ENCODE results near the gene COG5. TPM values are rescaled to one million over a fixed set of nuclear protein-coding genes. Genes with fewer than 3 reads are reported as not detected.

The COG5 gene
- total and polyA plus RNA-seq, 3 donors from 2014 or later = 27.1 to 76.1 (median 70.6) TPM

DNA sequence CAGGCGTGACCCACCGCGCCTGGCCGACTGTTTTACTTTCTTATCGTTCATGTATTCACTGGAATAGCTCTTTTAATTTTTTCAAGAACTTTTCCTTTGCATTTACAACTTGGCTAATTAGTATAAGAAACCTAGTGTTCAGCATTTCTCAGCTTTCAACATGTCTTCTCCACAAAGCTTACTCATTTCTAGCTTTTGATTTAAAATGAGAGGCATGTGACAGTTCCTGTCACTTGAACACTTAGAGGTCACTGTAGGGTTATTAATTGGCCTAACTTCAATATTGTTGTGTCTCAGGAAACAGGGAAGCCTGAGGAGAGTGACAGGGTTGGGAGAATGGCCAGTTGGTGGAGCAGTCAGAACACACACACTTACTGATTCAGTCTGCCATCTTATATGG is 218.9 kb downstream of the COG5 start:
- Histone ChIP-seq H3K9me3 (no peaks in the 10 kb centered on the region), H3K4me1 (no peaks in the 10 kb centered on the region), H3K27me3 (no peaks in the 10 kb centered on the region), H3K36me3 (ENCODE audit: low read depth, missing control alignments) (no peaks in the 10 kb centered on the region), H3K27ac (no peak overlapping the region), H3K4me3 (no peak overlapping the region)
- DNase-seq = no peak
- 94 to 96% methylated on average over 5 of the region's 5 CpGs for WGBS, 2 donors
- intact Hi-C loops (cut with DNase I; ENCODE audit: low total_unique reads) = no loop called here
- TF ChIP-seq CTCF (IDR thresholded peaks at IDR 0.05) (no peak), POLR2A (IDR thresholded peaks at IDR 0.05) (no peak)

- Histone ChIP-seq H3K4me1 (no peaks in the 10 kb centered on the region), H3K9me3 (no peaks in the 10 kb centered on the region), H3K4me3 (no peak overlapping the region), H3K27me3 (no peaks in the 10 kb centered on the region), H3K27ac (no peak overlapping the region), H3K36me3 (ENCODE audit: low read depth, missing control alignments) (no peaks in the 10 kb centered on the region)
- no peak for DNase-seq
- intact Hi-C loops (cut with DNase I; ENCODE audit: low total_unique reads) = no loop called here
- 94 to 100% methylated on average over 4 of the region's 4 CpGs for WGBS, 2 donors
- TF ChIP-seq CTCF (IDR thresholded peaks at IDR 0.05) = no peak
- no peak for TF ChIP-seq POLR2A (IDR thresholded peaks at IDR 0.05)
Measured at GRCh38 chr7:107344286-107344685, 219.4 kb downstream of the COG5 start.

GRCh38 chr7:107338080-107338479 is 225.6 kb downstream of the COG5 start:
- H3K4me1 ChIP-seq = no peaks in the 10 kb centered on the region
- H3K9me3 ChIP-seq = no peaks in the 10 kb centered on the region
- WGBS, 2 donors = 98 to 100% methylated on average over 1 of the region's 1 CpG
- intact Hi-C loops (cut with DNase I; ENCODE audit: low total_unique reads) = no loop called here
- TF ChIP-seq POLR2A (IDR thresholded peaks at IDR 0.05) (no peak), CTCF (IDR thresholded peaks at IDR 0.05) (no peak)
- H3K36me3 ChIP-seq (ENCODE audit: low read depth, missing control alignments) = no peaks in the 10 kb centered on the region
- H3K4me3 ChIP-seq = no peak overlapping the region
- DNase-seq = no peak
- no peak overlapping the region for H3K27ac ChIP-seq
- no peaks in the 10 kb centered on the region for H3K27me3 ChIP-seq

DNA sequence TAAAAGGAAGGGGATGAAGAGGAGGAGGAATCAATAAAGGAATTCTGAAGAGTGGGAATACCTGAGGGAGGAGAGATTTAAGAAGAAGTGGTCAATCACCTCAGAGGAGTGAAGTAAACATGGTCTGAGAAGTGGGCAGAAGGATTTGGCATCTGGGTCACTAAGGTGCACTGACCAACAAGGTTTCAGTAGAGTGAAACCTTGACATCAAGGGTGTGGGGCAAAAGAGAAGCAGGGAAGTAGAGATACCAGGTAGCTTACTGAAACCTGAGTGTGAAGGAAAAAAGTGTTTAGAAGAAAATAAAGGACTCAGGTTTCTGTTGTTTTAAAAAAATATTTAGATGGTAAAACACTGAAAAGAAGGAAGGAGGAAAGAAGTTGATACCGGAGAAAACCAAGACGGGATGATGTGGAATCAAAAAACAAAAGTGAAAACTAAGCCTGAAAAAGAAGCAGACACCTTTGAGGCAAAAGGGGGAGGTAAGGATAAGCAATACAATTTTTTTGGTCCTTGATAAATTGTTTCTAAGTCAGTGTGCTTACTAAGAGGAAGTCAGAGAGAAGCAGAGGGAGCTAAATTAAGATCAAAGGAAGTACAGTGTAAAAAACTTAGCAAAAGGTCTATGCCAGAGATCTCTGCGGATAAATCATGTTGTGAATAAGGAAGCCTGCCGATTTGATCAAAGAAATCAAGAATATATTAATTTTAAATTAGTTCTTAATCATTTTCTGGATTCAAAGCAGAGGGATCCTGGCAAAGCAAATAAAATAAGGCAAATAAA is 231.0 kb downstream of the COG5 start:
- Histone ChIP-seq H3K36me3 (ENCODE audit: low read depth, missing control alignments) (no peaks in the 10 kb centered on the region), H3K9me3 (no peaks in the 10 kb centered on the region), H3K27me3 (no peaks in the 10 kb centered on the region), H3K4me1 (no peaks in the 10 kb centered on the region), H3K4me3 (no peak overlapping the region), H3K27ac (no peak overlapping the region)
- no peak for DNase-seq
- WGBS, 2 donors = 62 to 65% methylated on average over 4 of the region's 4 CpGs
- TF ChIP-seq CTCF (IDR thresholded peaks at IDR 0.05) (no peak), POLR2A (IDR thresholded peaks at IDR 0.05) (no peak)
- intact Hi-C loops (cut with DNase I; ENCODE audit: low total_unique reads) = no loop called here

- DNase-seq = no peak
- intact Hi-C loops (cut with DNase I; ENCODE audit: low total_unique reads) = no loop called here
- H3K27me3 ChIP-seq = no peaks in the 10 kb centered on the region
- no peaks in the 10 kb centered on the region for H3K4me1 ChIP-seq
- no peaks in the 10 kb centered on the region for H3K9me3 ChIP-seq
- TF ChIP-seq POLR2A (IDR thresholded peaks at IDR 0.05) (no peak), CTCF (IDR thresholded peaks at IDR 0.05) (no peak)
- no peak overlapping the region for H3K4me3 ChIP-seq
- H3K36me3 ChIP-seq (ENCODE audit: low read depth, missing control alignments) = no peaks in the 10 kb centered on the region
- H3K27ac ChIP-seq = no peak overlapping the region
Measured at GRCh38 chr7:107330478-107330877, 233.2 kb downstream of the COG5 start.
